Smooth muscle cell (in vitro differentiated cells): ENCODE data around the gene EHBP1. TPM values are rescaled to one million over a fixed set of nuclear protein-coding genes. Genes with fewer than 3 reads are reported as not detected.

Experiments used
- DNase-seq: peaks from one replicate; lab custom pipeline; 2025; ENCODE audit not compliant: unreplicated experiment; lab: John Stamatoyannopoulos, UW
- H2AFZ ChIP-seq: fragments of 200-600 bp; sonication (generic); 2 replicates; pipeline ENCODE4 v1.6.0; 2016; ENCODE audit warnings: antibody characterized with exemption, low read depth, mild to moderate bottlenecking
- H3F3A ChIP-seq: fragments of 200-600 bp; sonication (generic); 2 replicates; pipeline ENCODE4 v1.6.0; 2017; ENCODE audit warnings: antibody characterized with exemption, low read depth
- H3K27ac ChIP-seq: fragments of 200-600 bp; sonication (generic); 2 replicates; pipeline ENCODE4 v1.5.1; 2016; ENCODE audit warnings: low read depth, mild to moderate bottlenecking
- H3K27me3 ChIP-seq: fragments of 200-600 bp; sonication (generic); 2 replicates; pipeline ENCODE4 v1.6.1; 2016; ENCODE audit warnings: low read depth, mild to moderate bottlenecking
- H3K36me3 ChIP-seq: fragments of 200-600 bp; sonication (generic); 2 replicates; pipeline ENCODE4 v1.5.1; 2016; ENCODE audit warnings: low read depth
- H3K4me1 ChIP-seq: fragments of 200-600 bp; sonication (generic); 2 replicates; pipeline ENCODE4 v1.5.1; 2016; ENCODE audit warnings: low read depth
- H3K4me2 ChIP-seq: fragments of 200-600 bp; sonication (generic); 2 replicates; pipeline ENCODE4 v1.6.0; 2016; ENCODE audit warnings: mild to moderate bottlenecking
- H3K4me3 ChIP-seq: fragments of 200-600 bp; sonication (generic); 2 replicates; pipeline ENCODE4 v1.5.1; 2016; ENCODE audit warnings: mild to moderate bottlenecking
- H3K79me2 ChIP-seq: fragments of 200-600 bp; sonication (generic); 2 replicates; pipeline ENCODE4 v1.6.0; 2016; ENCODE audit warnings: low read depth, mild to moderate bottlenecking
- H3K9ac ChIP-seq: fragments of 200-600 bp; sonication (generic); 2 replicates; pipeline ENCODE4 v1.6.0; 2016; ENCODE audit warnings: low read depth
- H3K9me3 ChIP-seq: fragments of 200-600 bp; sonication (generic); replicated peaks from 2 replicates; pipeline ENCODE4 v1.5.1; 2016; ENCODE audit warnings: low read depth
- H4K20me1 ChIP-seq: fragments of 200-600 bp; sonication (generic); 2 replicates; pipeline ENCODE4 v1.6.0; 2016; ENCODE audit warnings: low read depth
- CTCF ChIP-seq: fragments of 200-600 bp; sonication (generic); IDR thresholded peaks from 2 replicates; pipeline ENCODE4 v1.5.1; 2017; ENCODE audit warnings: borderline replicate concordance, mild to moderate bottlenecking, antibody characterized with exemption; ENCODE audit not compliant: insufficient read depth, poor library complexity, severe bottlenecking
- WGBS: methylation state at CpG from one replicate; pipeline ENCODE4 v1.1.7; 2016; ENCODE audit warnings: low lambda C conversion rate; 5-methylcytosine and 5-hydroxymethylcytosine counted together
- polyA plus RNA-seq: library from polyadenylated mRNA; unstranded; fragments of >200 nt; fragmentation: Nextera tagmentation; extraction: Ambion mirVana; gene quantifications from 2 replicates; pipeline ENCODE4 v1.2.1, GENCODE V29; 2016
- total RNA-seq: library from RNA; depleted of rRNA; stranded (reverse); fragments of >200 nt; gene quantifications from 2 replicates; pipeline ENCODE4 v1.2.3, GENCODE V29; 2014

The EHBP1 gene
- total and polyA plus RNA-seq, 2 experiments from 2014 or later, result 9.3 to 45.9 TPM

GRCh38 chr2:62920070-62920469, 214.6 kb downstream of the EHBP1 start:
- Histone ChIP-seq H3K27ac (no peak overlapping the region), H3K9me3 (peaks cover 17% of the 10 kb centered on the region), H3K36me3 (peaks cover 9% of the 10 kb centered on the region), H3F3A (no peaks in the 10 kb centered on the region), H3K4me2 (no peak overlapping the region), H3K79me2 (no peaks in the 10 kb centered on the region), H3K27me3 (no peaks in the 10 kb centered on the region), H4K20me1 (no peaks in the 10 kb centered on the region), H2AFZ (no peak overlapping the region), H3K9ac (no peak overlapping the region), H3K4me1 (no peaks in the 10 kb centered on the region), H3K4me3 (no peak overlapping the region)
- TF ChIP-seq CTCF, result no peak
- DNase-seq, result no peak

- Histone ChIP-seq H3K4me3 (no peak overlapping the region), H4K20me1 (no peaks in the 10 kb centered on the region), H3K9me3 (peaks cover 17% of the 10 kb centered on the region), H3K4me2 (no peak overlapping the region), H3K27ac (no peak overlapping the region), H3K36me3 (peaks cover 9% of the 10 kb centered on the region), H2AFZ (no peak overlapping the region), H3F3A (no peaks in the 10 kb centered on the region), H3K27me3 (no peaks in the 10 kb centered on the region), H3K9ac (no peak overlapping the region), H3K4me1 (no peaks in the 10 kb centered on the region), H3K79me2 (no peaks in the 10 kb centered on the region)
- DNase-seq, result no peak
- no peak for TF ChIP-seq CTCF
Measured at GRCh38 chr2:62923242-62923641, 217.7 kb downstream of the EHBP1 start.

- Histone ChIP-seq H3K27me3 (no peaks in the 10 kb centered on the region), H3K9ac (no peak overlapping the region), H3K4me2 (no peak overlapping the region), H2AFZ (no peak overlapping the region), H3K36me3 (peaks cover 9% of the 10 kb centered on the region), H3K4me1 (no peaks in the 10 kb centered on the region), H3F3A (no peaks in the 10 kb centered on the region), H4K20me1 (no peaks in the 10 kb centered on the region), H3K9me3 (peaks cover 17% of the 10 kb centered on the region), H3K4me3 (no peak overlapping the region), H3K79me2 (no peaks in the 10 kb centered on the region), H3K27ac (no peak overlapping the region)
- TF ChIP-seq CTCF, result no peak
- 100% methylated on average over 2 of the region's 2 CpGs for WGBS
- no peak for DNase-seq
Measured at GRCh38 chr2:62923881-62924280, 218.4 kb downstream of the EHBP1 start.

GRCh38 chr2:62928015-62928414, 222.5 kb downstream of the EHBP1 start:
- H3K4me1 ChIP-seq, result no peaks in the 10 kb centered on the region
- no peak overlapping the region for H3K27ac ChIP-seq
- no peak overlapping the region for H3K4me3 ChIP-seq
- H2AFZ ChIP-seq, result no peak overlapping the region
- H3K79me2 ChIP-seq, result no peaks in the 10 kb centered on the region
- H3K27me3 ChIP-seq, result no peaks in the 10 kb centered on the region
- 95% methylated on average over 2 of the region's 2 CpGs for WGBS
- TF ChIP-seq CTCF, result no peak
- H4K20me1 ChIP-seq, result no peaks in the 10 kb centered on the region
- H3K4me2 ChIP-seq, result no peak overlapping the region
- no peaks in the 10 kb centered on the region for H3F3A ChIP-seq
- no peak for DNase-seq
- H3K36me3 ChIP-seq, result peaks cover 5% of the 10 kb centered on the region
- no peak overlapping the region for H3K9ac ChIP-seq
- peaks cover 10% of the 10 kb centered on the region for H3K9me3 ChIP-seq
